ENCODE data around the gene ITGA8. TPM values are rescaled to one million over a fixed set of nuclear protein-coding genes. Genes with fewer than 3 reads are reported as not detected.
"Not testable (repeated sequence)": the region's sequence is repeated elsewhere in the genome, so short reads cannot be mapped to it uniquely, and the experiment has no call there.

ITGA8 gene
- total and polyA plus RNA-seq, 7 donors: 0.46 to 5.7 (median 0.81) TPM

DNA sequence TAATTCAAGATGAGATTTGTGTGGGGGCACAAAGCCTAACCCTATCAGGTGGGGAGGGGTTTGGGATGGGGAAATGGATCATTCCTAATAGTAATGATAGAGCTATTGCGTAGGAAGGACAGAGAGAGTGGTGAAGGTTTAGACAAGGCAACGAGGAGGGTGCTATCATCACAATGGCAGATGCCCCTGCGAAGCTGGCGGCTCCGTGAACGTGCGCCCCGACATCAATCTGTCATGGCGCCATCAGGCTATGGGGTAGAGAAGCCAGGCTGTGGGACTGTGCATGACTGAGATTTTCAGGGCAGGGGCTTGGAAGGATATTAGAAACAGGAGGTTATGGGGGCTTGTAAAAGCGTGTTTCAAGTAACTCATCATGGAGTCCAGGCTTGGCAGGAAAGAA, 157.6 kb downstream of the ITGA8 start:
- WGBS, 2 donors: 86 to 95% methylated on average over 10 of the region's 10 CpGs
- Histone ChIP-seq H3K9me3 (no peaks in the 10 kb centered on the region), H3K4me3 (no peak overlapping the region), H3K27ac (no peak overlapping the region), H3K36me3 (no peaks in the 10 kb centered on the region), H3K4me1 (no peaks in the 10 kb centered on the region), H3K27me3 (no peaks in the 10 kb centered on the region)
- intact Hi-C loops (cut with DNase I): no loop called here
- no peak for TF ChIP-seq POLR2A (IDR thresholded peaks at IDR 0.05)
- TF ChIP-seq POLR2AphosphoS5 (IDR thresholded peaks at IDR 0.05): no peak
- TF ChIP-seq, protein P1, sequence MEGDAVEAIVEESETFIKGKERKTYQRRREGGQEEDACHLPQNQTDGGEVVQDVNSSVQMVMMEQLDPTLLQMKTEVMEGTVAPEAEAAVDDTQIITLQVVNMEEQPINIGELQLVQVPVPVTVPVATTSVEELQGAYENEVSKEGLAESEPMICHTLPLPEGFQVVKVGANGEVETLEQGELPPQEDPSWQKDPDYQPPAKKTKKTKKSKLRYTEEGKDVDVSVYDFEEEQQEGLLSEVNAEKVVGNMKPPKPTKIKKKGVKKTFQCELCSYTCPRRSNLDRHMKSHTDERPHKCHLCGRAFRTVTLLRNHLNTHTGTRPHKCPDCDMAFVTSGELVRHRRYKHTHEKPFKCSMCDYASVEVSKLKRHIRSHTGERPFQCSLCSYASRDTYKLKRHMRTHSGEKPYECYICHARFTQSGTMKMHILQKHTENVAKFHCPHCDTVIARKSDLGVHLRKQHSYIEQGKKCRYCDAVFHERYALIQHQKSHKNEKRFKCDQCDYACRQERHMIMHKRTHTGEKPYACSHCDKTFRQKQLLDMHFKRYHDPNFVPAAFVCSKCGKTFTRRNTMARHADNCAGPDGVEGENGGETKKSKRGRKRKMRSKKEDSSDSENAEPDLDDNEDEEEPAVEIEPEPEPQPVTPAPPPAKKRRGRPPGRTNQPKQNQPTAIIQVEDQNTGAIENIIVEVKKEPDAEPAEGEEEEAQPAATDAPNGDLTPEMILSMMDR (IDR thresholded peaks at IDR 0.05): no peak
- TF ChIP-seq EP300 (IDR thresholded peaks at IDR 0.05): no peak
- no peak for DNase-seq

DNA sequence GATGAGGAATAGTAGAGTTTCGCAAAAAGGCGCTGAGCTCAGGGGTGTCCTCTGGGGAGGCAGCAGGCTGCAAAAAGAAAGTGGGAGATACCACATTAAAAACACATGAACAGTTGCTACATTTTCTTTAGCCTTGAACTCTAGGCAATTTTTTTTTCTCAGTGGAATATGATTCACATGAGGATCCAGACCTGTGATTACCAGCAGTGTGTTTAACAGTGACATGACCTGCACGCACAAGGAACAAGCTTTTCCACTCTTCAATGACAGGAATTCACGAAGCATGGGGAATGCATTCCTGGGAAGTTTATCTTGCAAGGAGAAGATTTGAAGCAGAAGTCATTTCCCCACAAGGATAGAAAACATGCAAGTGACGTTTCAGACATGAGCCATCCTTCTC, 161.6 kb downstream of the ITGA8 start:
- TF ChIP-seq POLR2A (IDR thresholded peaks at IDR 0.05): no peak
- no peak for TF ChIP-seq EP300 (IDR thresholded peaks at IDR 0.05)
- no peaks in the 10 kb centered on the region for H3K27me3 ChIP-seq
- H3K9me3 ChIP-seq: no peaks in the 10 kb centered on the region
- intact Hi-C loops (cut with DNase I): no loop called here
- DNase-seq: no peak
- H3K36me3 ChIP-seq: no peaks in the 10 kb centered on the region
- H3K4me3 ChIP-seq: no peak overlapping the region
- H3K27ac ChIP-seq: no peak overlapping the region
- H3K4me1 ChIP-seq: no peaks in the 10 kb centered on the region
- WGBS, 2 donors: 77 to 80% methylated on average over 5 of the region's 5 CpGs

DNA sequence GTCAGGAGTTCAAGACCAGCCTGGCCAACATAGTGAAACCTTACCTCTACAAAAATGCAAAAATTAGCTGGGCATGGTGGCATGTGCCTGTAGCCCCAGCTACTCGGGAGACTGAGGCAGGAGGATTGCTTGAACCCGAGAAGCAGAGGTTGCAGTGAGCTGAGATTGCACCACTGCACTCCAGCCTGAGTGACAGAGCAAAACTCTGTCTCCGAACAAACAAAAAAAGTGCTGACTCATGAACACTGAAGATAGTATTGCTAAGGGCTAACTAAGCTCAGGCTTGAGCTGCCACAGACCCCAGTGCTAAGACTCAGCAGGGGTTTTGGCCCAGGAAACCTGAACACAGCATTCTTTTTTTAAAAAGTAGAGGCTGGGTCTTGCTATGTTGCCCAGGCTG, 162.6 kb downstream of the ITGA8 start:
- H3K4me1 ChIP-seq; H3K36me3 ChIP-seq; DNase-seq; H3K27me3 ChIP-seq; H3K27ac ChIP-seq; H3K4me3 ChIP-seq; intact Hi-C loops (cut with DNase I); H3K9me3 ChIP-seq: not testable (repeated sequence)
- 69 to 81% methylated on average over 3 of the region's 3 CpGs for WGBS, 2 donors

DNA sequence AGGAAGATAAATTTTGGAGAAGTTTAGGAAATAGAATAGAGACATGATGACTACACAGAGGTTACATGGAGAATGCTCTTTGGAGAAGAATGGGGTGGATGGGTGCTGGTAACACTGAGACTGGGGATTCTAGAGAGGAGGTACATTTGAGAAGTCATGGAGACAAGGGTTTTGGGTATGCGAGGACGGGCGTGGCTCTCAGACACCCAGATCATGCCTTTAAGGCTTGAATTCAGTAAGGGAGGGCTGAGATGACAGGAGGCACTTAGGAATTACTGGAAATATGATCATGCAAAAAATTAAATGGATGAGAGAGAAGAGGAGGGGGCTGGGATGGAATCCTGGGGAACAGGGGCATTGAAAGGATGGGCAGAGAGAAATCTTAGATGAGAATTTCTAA, 168.8 kb downstream of the ITGA8 start:
- TF ChIP-seq EP300 (IDR thresholded peaks at IDR 0.05) (no peak), POLR2A (IDR thresholded peaks at IDR 0.05) (no peak), POLR2AphosphoS5 (IDR thresholded peaks at IDR 0.05) (no peak)
- TF ChIP-seq, protein P1 (IDR thresholded peaks at IDR 0.05): no peak
- Histone ChIP-seq H3K27me3 (no peaks in the 10 kb centered on the region), H3K27ac (no peak overlapping the region), H3K9me3 (no peaks in the 10 kb centered on the region), H3K36me3 (no peaks in the 10 kb centered on the region), H3K4me1 (no peaks in the 10 kb centered on the region), H3K4me3 (no peak overlapping the region)
- 86 to 93% methylated on average over 3 of the region's 3 CpGs for WGBS, 2 donors
- DNase-seq: no peak
- intact Hi-C loops (cut with DNase I): no loop called here

DNA sequence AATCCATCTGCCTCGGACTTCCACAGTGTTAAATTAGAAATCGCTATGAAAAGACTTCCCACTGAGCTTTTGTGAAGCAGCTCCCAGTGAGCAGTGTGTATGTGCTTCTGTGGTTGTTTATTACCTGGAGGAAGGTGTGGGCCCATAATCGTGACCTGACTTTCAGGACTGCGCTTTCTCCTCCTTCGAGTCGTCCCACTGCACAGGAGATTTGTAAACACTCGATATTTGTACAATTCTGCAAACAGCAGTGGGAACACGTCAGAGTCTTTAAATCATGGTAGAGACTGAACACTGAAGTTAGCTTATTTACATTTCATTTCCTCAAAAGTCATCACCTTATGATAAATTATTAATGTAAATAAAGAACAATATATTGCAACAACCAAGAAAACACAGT, 171.4 kb downstream of the ITGA8 start:
- H3K36me3 ChIP-seq: no peaks in the 10 kb centered on the region
- no peaks in the 10 kb centered on the region for H3K4me1 ChIP-seq
- WGBS, 2 donors: 37 to 59% methylated on average over 8 of the region's 8 CpGs
- H3K4me3 ChIP-seq: no peak overlapping the region
- DNase-seq: no peak
- H3K27me3 ChIP-seq: no peaks in the 10 kb centered on the region
- H3K9me3 ChIP-seq: peaks cover 0 to 1% (median 0%) of the 10 kb centered on the region in 4 donors
- TF ChIP-seq POLR2AphosphoS5 (IDR thresholded peaks at IDR 0.05): no peak
- TF ChIP-seq, protein P1 (IDR thresholded peaks at IDR 0.05): no peak
- no peak for TF ChIP-seq POLR2A (IDR thresholded peaks at IDR 0.05)
- TF ChIP-seq EP300 (IDR thresholded peaks at IDR 0.05): no peak
- H3K27ac ChIP-seq: no peak overlapping the region
- intact Hi-C loops (cut with DNase I): no loop called here

DNA sequence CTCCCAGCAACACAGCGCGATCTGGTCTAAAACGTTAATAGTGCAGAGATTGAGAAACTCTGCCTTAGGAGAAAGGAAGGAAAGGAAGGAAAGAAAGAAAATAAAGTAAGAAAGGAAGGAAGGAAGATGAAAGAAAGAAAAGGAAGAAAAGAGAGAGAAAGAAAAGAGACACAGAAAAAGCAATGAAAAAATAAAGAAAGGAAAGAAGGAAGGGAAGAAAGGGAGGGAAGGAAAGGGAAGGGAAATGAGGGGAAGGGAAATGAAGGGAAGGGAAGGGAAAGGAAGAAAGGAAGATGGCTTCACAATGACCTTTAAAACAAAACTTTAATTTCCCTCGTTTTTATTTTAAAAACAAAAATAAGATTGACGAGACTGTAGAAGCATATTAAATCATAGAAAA, 173.1 kb downstream of the ITGA8 start:
- H3K4me3 ChIP-seq: no peak overlapping the region
- H3K36me3 ChIP-seq: no peaks in the 10 kb centered on the region
- TF ChIP-seq POLR2A (IDR thresholded peaks at IDR 0.05): no peak
- peaks cover 0 to 3% (median 0%) of the 10 kb centered on the region in 4 donors for H3K9me3 ChIP-seq
- DNase-seq: no peak
- no peak overlapping the region for H3K27ac ChIP-seq
- 77 to 88% methylated on average over 5 of the region's 5 CpGs for WGBS, 2 donors
- H3K4me1 ChIP-seq: no peaks in the 10 kb centered on the region
- intact Hi-C loops (cut with DNase I): no loop called here
- no peaks in the 10 kb centered on the region for H3K27me3 ChIP-seq
